Epidermal melanocyte (primary cell): ENCODE results near the gene IGF2R.
"Not testable (repeated sequence)": the region's sequence is repeated elsewhere in the genome, so short reads cannot be mapped to it uniquely, and the experiment has no call there.

Experiments used
- DNase-seq: peaks from one replicate; pipeline ENCODE4 v3.0.0; 2011; ENCODE audit warnings: low spot score; ENCODE audit not compliant: insufficient read length

The IGF2R gene

GRCh38 chr6:159996626-159997497 is 28.0 kb downstream of the IGF2R start:
- no peak for DNase-seq

DNA sequence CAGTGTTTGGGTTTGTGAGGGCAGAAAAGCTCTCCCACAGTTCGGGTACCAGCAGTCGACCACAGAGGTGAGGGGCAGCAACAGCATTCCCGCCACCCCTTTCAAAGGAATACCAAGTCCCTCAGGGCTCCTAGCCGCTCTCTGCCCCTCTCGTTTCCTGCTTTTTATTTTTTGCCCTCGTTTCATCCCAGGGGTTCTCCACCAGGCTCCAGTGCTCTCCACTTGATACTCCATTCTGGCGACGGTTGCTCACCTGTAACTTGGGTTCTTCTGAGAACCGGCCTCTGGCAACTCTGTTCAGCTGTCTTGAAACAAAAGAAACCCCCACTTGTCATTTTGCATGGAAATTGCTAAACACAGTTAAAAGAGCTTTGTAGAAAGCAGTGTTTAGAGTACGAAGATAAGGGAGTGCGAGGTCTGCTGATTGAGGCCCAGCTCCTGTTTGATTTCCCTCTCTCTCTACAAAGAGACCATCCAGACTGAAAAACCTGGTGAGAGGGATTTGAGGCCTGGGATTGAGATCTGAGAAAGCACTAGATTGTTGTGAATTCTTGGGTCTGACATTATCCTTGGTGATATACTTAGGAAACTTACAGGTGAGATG is 28.7 kb downstream of the IGF2R start:
- no peak for DNase-seq

GRCh38 chr6:159998538-159998937 is 29.7 kb downstream of the IGF2R start:
- DNase-seq = no peak

DNA sequence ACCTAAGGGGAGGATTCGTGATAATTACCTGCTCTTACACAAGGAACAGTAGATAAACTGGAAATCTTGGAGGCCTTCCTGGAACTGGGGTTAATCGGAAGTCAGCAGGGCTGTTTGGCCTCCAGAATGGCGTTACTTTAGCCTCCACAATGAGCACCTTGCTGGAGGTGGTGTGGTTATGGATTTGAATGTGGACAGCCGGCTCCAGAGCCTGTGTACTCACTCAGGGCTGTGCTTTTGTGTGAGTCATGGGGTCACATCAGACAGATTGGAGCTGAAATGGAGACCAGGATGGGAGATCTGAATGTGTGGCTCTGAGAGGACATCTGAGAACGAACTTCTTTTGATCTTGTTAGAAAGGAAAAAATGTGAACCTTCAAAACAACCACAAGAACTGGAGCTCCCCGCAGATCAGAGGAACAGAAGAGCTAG is 30.4 kb downstream of the IGF2R start:
- DNase-seq = no peak

DNA sequence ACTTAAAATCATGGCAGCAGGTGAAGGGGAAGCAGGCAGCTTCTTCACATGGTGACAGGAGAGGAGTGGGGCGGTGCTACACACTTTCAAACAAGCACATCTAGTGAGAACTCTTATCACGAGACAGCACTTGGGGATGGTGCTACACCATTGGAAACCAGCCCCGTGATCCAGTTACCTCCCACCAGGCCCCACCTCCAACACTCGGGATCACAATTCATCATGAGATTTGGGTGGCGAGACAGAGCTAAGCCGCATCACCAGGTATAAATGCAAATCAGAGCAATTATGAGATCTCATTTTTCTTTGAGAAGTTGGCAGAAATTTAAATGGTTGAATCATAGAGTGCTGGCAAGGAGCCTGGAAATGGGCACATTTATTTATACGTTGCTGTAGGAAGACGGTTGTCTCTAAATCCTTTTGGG is 31.4 kb downstream of the IGF2R start:
- DNase-seq = no peak

GRCh38 chr6:160000893-160001427 is 32.1 kb downstream of the IGF2R start:
- DNase-seq = not testable (repeated sequence)

GRCh38 chr6:160002882-160003281 is 34.0 kb downstream of the IGF2R start:
- no peak for DNase-seq

- no peak for DNase-seq
These were observed 35.1 kb downstream of the IGF2R start for GRCh38 chr6:160004018-160004417.

DNA sequence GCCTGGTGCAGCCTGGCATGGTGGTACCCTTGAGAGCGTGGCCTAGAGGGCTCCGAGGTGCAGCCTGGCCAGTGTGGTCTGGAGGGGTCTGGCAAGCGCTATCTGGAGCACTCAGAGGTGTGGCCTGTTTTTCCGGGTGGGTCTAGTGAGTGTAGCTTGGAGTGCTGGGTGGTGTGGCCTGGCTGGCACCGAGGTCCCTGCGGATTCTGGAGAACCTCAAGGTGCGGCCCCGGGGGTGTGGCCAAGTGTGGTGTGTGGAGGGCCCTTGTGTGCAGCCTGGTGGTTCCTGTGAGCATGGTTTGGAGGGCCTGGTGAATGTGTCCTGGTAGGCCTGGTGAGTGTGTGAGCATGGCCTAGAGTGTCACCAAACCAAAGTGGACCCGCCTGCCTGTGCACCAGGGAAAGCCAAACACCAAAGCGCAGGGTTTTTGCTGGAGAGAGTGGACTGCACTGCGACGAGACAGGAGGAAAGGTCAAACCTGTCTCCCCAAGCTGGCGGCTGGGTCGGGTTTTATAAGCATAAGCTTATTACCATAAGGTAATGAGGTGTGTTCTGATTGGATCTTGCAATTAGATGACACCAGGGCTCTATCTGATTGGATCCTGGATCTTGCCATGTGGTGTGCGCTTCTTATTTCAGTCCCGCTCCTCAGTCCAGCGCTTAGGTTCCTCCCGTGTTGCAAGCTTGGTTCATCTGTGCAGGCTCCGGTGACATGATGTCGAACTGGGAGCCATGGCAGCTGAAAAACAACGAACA is 35.7 kb downstream of the IGF2R start:
- no peak for DNase-seq

- DNase-seq = no peak
These were observed 36.3 kb downstream of the IGF2R start for GRCh38 chr6:160005211-160005610.

- DNase-seq = no peak
These were observed 37.1 kb downstream of the IGF2R start for GRCh38 chr6:160005861-160006540.

- no peak for DNase-seq
These were observed 38.3 kb downstream of the IGF2R start for GRCh38 chr6:160007145-160007544.

DNA sequence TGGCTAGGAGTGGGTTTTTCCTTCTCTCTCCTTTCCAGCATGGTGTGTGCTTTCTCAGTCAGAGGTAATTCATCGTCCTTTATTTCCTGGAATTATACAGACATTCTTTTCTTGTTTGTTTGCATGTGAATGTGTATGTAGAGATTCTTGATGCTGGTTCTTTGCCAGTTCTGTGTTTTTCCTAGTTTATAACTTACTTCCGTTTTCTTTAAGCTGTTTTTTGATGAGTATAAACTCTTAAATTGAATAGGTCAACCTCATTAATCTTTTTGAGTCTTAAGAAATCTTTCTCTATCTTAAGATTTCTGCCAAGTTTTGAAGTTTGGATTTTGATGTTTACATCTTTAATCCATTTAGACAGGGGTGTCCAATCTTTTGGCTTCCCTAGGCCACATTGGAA is 38.7 kb downstream of the IGF2R start:
- no peak for DNase-seq

DNA sequence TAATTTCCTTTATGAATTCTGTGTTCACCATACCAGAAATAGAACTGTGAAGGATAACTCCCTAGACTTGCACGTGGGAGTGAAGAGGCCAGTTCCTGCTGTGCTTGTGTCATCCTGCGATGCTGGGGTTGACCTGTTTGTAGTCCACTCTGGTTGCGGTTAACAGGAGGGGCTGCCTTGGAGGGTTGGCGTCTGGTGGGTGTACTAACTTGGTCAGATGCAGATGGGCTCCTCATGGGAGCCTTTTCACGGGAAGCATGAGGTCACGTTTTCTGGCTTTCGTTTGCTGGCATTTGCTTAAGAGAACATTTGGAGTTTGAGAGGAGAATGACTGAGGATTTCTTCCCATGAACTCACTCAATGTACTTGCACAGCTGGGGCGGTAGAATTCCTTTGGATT is 41.2 kb downstream of the IGF2R start:
- DNase-seq = no peak

GRCh38 chr6:160013987-160014868 is 45.3 kb downstream of the IGF2R start:
- no peak for DNase-seq

DNA sequence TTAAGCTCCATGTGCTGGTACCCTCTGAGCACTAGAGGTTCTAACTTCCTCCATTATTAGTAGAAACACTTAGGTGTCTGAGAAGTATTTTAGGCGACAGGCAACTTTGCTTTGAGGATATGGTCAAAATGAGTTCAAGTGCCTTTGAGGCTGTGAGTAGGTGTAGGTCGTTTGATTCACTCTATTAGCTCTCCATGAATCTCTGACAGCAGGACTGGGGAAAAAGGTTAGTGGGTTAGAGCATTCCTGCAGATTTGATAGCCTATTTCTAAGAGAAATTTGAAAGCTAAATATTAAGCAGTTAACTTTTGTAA is 45.9 kb downstream of the IGF2R start:
- DNase-seq = no peak

- no peak for DNase-seq
These were observed 47.1 kb downstream of the IGF2R start for GRCh38 chr6:160015778-160016684.

DNA sequence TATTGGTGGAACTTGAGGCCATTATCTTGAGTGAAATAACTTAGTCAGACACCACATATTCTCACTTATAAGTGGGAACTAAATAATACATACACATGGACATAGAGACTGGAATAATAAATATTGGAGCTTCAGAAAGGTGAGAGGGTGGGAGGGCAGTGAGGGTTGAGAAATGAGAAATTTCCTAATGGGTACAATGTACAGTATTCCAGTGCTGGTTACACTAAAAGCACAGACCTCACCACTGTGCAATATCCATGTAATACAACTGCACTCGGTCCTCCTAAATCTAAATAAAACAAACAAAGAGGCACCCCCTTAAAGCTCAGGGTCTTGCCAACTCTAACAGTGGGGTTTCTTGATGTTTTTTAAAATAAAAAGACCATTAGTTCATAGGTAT is 53.2 kb downstream of the IGF2R start:
- DNase-seq = no peak

DNA sequence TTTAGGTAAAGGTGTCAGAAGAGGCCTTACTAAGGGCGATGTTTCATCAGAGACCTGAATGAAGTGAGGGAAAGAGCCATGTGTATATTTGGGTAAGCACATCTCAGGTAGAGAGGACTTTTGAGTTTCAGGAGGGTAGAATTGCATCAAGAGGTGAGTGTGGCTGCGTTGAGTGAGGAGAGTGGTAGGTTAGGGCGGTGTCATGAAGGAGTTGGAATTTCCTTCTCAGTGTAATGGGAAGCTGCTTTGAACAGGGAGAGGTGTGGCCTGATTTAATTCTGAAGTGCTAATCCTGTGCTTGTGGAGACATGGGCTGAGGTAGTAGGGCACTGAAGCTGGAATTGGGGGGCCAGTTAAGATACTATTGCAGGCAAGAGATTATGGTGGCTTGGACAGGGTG is 53.9 kb downstream of the IGF2R start:
- no peak for DNase-seq
